IMR-90 (cell line): ENCODE data around the gene GPX3. TPM values are rescaled to one million over a fixed set of nuclear protein-coding genes. Genes with fewer than 3 reads are reported as not detected.

Source experiments
- ATAC-seq: fragments of 200-7000 bp; cut with Tn5 transposase; 2 replicates; pipeline ENCODE4 v1.9.1; 2020; ENCODE audit warnings: low read depth, mild to moderate bottlenecking, moderate library complexity
- BruUV-seq: library from RNA; stranded (reverse); fragments of 400-500 nt; replicated peaks from 2 replicates; lab custom pipeline; 2021; lab: Mats Ljungman, UMichigan
- CTCF ChIA-PET: fragments of 300-600 bp; formaldehyde crosslinking; extraction: SDS; loops from one replicate; lab custom pipeline; 2021; ENCODE audit warnings: antibody characterized with exemption; lab: Yijun Ruan, JAX
- POLR2A ChIA-PET: fragments of 300-600 bp; sonication (Branson Sonifier 250); formaldehyde crosslinking; loops from one replicate; lab custom pipeline; 2022; ENCODE audit warnings: antibody characterized with exemption; ENCODE audit not compliant: unreplicated experiment; lab: Charles Lee
- DNase-seq: peaks from one replicate; pipeline ENCODE4 v3.0.0; 2013
- H2AFZ ChIP-seq: replicated peaks from 2 replicates; pipeline ENCODE3; 2013; ENCODE audit warnings: low read length, mild to moderate bottlenecking; ENCODE audit not compliant: poor library complexity
- H2AK5ac ChIP-seq: 2 replicates; pipeline ENCODE4 v1.6.1; 2013; ENCODE audit warnings: low read depth, low read length, inconsistent platforms
- H2AK9ac ChIP-seq: replicated peaks from 2 replicates; pipeline ENCODE3; 2013; ENCODE audit warnings: mild to moderate bottlenecking, low read depth, low read length, moderate library complexity; ENCODE audit not compliant: poor library complexity
- H2BK120ac ChIP-seq: 2 replicates; pipeline ENCODE4 v1.6.1; 2013; ENCODE audit warnings: low read depth, low read length, inconsistent platforms
- H2BK15ac ChIP-seq: 3 replicates; pipeline ENCODE4 v1.6.1; 2013; ENCODE audit warnings: low read depth, low read length, inconsistent platforms
- H2BK20ac ChIP-seq: 2 replicates; pipeline ENCODE4 v1.6.1; 2013; ENCODE audit warnings: low read depth, mild to moderate bottlenecking, inconsistent platforms, low read length, moderate library complexity
- H2BK5ac ChIP-seq: 2 replicates; pipeline ENCODE4 v1.6.1; 2013; ENCODE audit warnings: mild to moderate bottlenecking, low read depth, low read length, inconsistent platforms; ENCODE audit not compliant: poor library complexity, severe bottlenecking
- H3K14ac ChIP-seq: replicated peaks from 2 replicates; pipeline ENCODE4 v1.6.1; 2013; ENCODE audit warnings: low read depth, low read length, inconsistent platforms
- H3K18ac ChIP-seq: 2 replicates; pipeline ENCODE4 v1.6.1; 2013; ENCODE audit warnings: low read depth, low read length, control low read depth
- H3K23ac ChIP-seq: 2 replicates; pipeline ENCODE4 v1.6.1; 2013; ENCODE audit warnings: low read depth, low read length, inconsistent platforms
- H3K27ac ChIP-seq: 2 replicates; pipeline ENCODE4 v1.5.1; 2013; ENCODE audit warnings: mild to moderate bottlenecking, control low read depth, low read length; ENCODE audit not compliant: insufficient read depth
- H3K27me3 ChIP-seq: 2 replicates; pipeline ENCODE4 v1.6.1; 2013; ENCODE audit warnings: low read length; ENCODE audit not compliant: control insufficient read depth, insufficient read depth
- H3K36me3 ChIP-seq: 2 replicates; pipeline ENCODE4 v1.6.1; 2013; ENCODE audit warnings: low read length, mixed read lengths; ENCODE audit not compliant: control insufficient read depth, insufficient read depth
- H3K4ac ChIP-seq: 2 replicates; pipeline ENCODE4 v1.6.1; 2013; ENCODE audit warnings: low read depth, low read length, inconsistent platforms
- H3K4me1 ChIP-seq: 2 replicates; pipeline ENCODE4 v1.6.1; 2013; ENCODE audit warnings: low read length, mixed read lengths; ENCODE audit not compliant: control insufficient read depth, insufficient read depth
- H3K4me2 ChIP-seq: 2 replicates; pipeline ENCODE4 v1.6.1; 2013; ENCODE audit warnings: low read depth, mild to moderate bottlenecking, control low read depth, low read length, moderate library complexity
- H3K4me3 ChIP-seq: 2 replicates; pipeline ENCODE4 v1.5.1; 2013; ENCODE audit warnings: low read depth, mild to moderate bottlenecking, control low read depth, low read length, moderate library complexity; ENCODE audit not compliant: insufficient read depth
- H3K56ac ChIP-seq: 2 replicates; pipeline ENCODE4 v1.6.1; 2013; ENCODE audit warnings: low read length, inconsistent platforms; ENCODE audit not compliant: insufficient read depth; ENCODE audit errors: extremely low read depth
- H3K79me1 ChIP-seq, 2 experiments: 2 replicates each; pipeline ENCODE4 v1.6.1; 2013; ENCODE audit warnings: low read length in 2 of 2, inconsistent platforms in 1 of 2, low read depth in 1 of 2
- H3K9ac ChIP-seq: 2 replicates; pipeline ENCODE4 v1.6.1; 2013; ENCODE audit warnings: low read depth, low read length, control low read depth
- H3K9me1 ChIP-seq: 2 replicates; pipeline ENCODE4 v1.6.1; 2013; ENCODE audit warnings: low read length, inconsistent platforms; ENCODE audit not compliant: insufficient read depth
- H3K9me3 ChIP-seq: 2 replicates; pipeline ENCODE4 v1.6.1; 2013; ENCODE audit warnings: low read length; ENCODE audit not compliant: control insufficient read depth, insufficient read depth
- H4K20me1 ChIP-seq: 2 replicates; pipeline ENCODE4 v1.6.1; 2013; ENCODE audit warnings: low read length, inconsistent platforms; ENCODE audit not compliant: insufficient read depth
- H4K5ac ChIP-seq: 2 replicates; pipeline ENCODE4 v1.6.1; 2013; ENCODE audit warnings: mild to moderate bottlenecking, low read depth, low read length, control low read depth
- H4K8ac ChIP-seq, 2 experiments: 2 replicates each; pipeline ENCODE4 v1.6.1; 2013; ENCODE audit warnings: low read depth in 2 of 2, low read length in 2 of 2, control low read depth in 1 of 2, inconsistent platforms in 1 of 2
- H4K91ac ChIP-seq: 2 replicates; pipeline ENCODE4 v1.6.1; 2013; ENCODE audit warnings: low read depth, low read length, inconsistent platforms; ENCODE audit not compliant: insufficient read depth
- BHLHE40 ChIP-seq: fragments of 150-350 bp; IDR thresholded peaks from 2 replicates; pipeline ENCODE4 v1.6.1; 2016; ENCODE audit warnings: mild to moderate bottlenecking, low read depth, low read length
- POLR2A ChIP-seq: IDR thresholded peaks from 2 replicates; pipeline ENCODE4 v1.6.1; 2012; ENCODE audit warnings: mild to moderate bottlenecking, low read depth, low read length
- WGBS, 2 experiments: methylation state at CpG; one replicate each; pipeline versions ENCODE4 v1.1.5 to v1.1.7; 2013; ENCODE audit warnings: missing lambda C conversion rate in 2 of 2; ENCODE audit not compliant: insufficient read length in 1 of 2; ENCODE audit errors: extremely low coverage in 2 of 2; 5-methylcytosine and 5-hydroxymethylcytosine counted together
- dilution Hi-C: fragments of 300-500 bp; cut with HindIII; formaldehyde crosslinking; loops from one replicate; pipeline ENCODE4 v1.14.3; 2018; ENCODE audit warnings: low sequenced_read_pairs; ENCODE audit not compliant: unreplicated experiment
- in situ Hi-C: fragments of 300-500 bp; cut with MboI; formaldehyde crosslinking; loops from 3 replicates; pipeline ENCODE4 v1.14.3; 2019; ENCODE audit warnings: low sequenced_read_pairs, inconsistent platforms, mixed read lengths
- intact Hi-C: fragments of 100-400 bp; cut with micrococcal nuclease; formaldehyde crosslinking; loops from 2 replicates; pipeline ENCODE4 v1.10.0; 2022
- polyA plus RNA-seq, 3 experiments: library from polyadenylated mRNA; depleted of rRNA; stranded (reverse); fragments of >200 nt; gene quantifications; 2 replicates each; pipeline ENCODE4 v1.2.3, GENCODE V29; 2012; ENCODE audit warnings: low replicate concordance in 1 of 3
- total RNA-seq: library from RNA; depleted of rRNA; stranded (reverse); fragments of >200 nt; gene quantifications from 2 replicates; pipeline ENCODE4 v1.2.3, GENCODE V29; 2012
- TF ChIP-seq, protein P1 (sequence below): fragments of 150-350 bp; IDR thresholded peaks from 2 replicates; pipeline ENCODE4 v1.6.1; 2016; ENCODE audit warnings: low read depth, mild to moderate bottlenecking, low read length, moderate library complexity, borderline replicate concordance
- TF ChIP-seq, protein P2 (sequence below): fragments of 150-350 bp; IDR thresholded peaks from 2 replicates; pipeline ENCODE4 v1.6.1; 2017; ENCODE audit warnings: mild to moderate bottlenecking, antibody characterized with exemption, low read length, low read depth

Gene GPX3
- total and polyA plus RNA-seq, 2 of the 4 experiments (the other 2 are of a cell fraction) = 0.36 to 1.0 TPM

DNA sequence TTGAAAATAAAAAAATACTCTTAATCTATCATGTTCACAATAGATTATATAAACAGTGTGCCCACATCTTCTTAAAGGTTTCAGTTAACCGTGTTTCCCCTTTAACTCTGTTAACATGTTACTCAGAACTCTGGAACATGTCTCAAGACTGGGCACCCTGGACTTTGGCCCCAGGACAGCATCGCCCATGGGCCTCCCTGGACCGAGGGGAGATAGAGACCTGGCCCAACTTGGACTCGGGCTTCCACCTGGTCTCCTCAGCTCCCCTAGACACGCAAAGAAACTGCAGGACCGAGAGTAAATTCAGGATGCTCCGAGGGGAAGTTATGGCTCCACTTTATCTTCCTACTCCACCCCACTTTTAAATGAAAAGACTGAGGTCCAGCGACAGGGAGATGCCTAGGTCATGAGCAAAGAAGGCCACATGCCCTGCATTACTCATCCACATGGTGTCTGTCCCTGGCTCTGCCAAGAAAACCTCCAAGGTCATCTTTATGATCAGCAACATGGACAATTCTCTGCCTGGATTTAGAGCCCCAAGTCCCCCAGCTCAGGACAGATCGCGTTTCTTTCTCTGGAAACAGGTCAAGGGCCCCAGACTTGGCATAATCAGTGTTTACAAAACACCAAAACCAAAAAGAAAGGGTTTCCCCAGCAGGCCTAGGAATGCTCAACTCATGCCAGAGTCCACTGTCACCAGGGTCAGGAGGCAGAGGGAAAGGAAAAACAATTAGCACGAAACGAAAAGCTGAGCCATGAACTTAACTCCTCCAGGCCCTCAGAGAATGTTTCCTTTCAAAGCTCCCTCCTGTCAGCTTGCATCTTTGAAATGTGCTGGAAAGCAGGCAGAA, 17.4 kb downstream of the GPX3 start:
- intact Hi-C loops = no loop called here
- no TSS peak for BruUV-seq
- Histone ChIP-seq H3K9me3 (no peaks in the 10 kb centered on the region), H3K9ac (no peak overlapping the region), H2AK5ac (peak overlapping the region; percentile 29; the same call in 1 of the 2 replicates), H4K8ac (peak overlapping the region in 1 of 2 experiments; percentile 6; a peak in 1 of 4 replicates), H2BK20ac (no peak overlapping the region), H3K18ac (peak overlapping the region; percentile 36; the same call in 1 of the 2 replicates), H2BK120ac (peak overlapping the region; percentile 4), H4K5ac (no peak overlapping the region), H4K91ac (no peak overlapping the region), H3K27ac (peak overlapping the region; percentile 43), H3K4ac (peak overlapping the region; percentile 67), H4K20me1 (peaks cover 22% of the 10 kb centered on the region), H2AFZ (no peak overlapping the region), H3K14ac (0 out of 2 replicates have a peak overlapping the region, but pooled peaks have one; percentile 51), H3K4me3 (no peak overlapping the region), H2BK5ac (peak overlapping the region; percentile 1), H3K36me3 (peaks cover 67% of the 10 kb centered on the region), H3K56ac (no peak overlapping the region), H3K4me1 (peaks cover 27% of the 10 kb centered on the region), H3K23ac (no peak overlapping the region), H3K27me3 (no peaks in the 10 kb centered on the region), H2AK9ac (no peak overlapping the region), H3K9me1 (peaks cover 35% of the 10 kb centered on the region), H2BK15ac (no peak overlapping the region), H3K4me2 (peak overlapping the region; percentile 5; the same call in 1 of the 2 replicates), H3K79me1 (peaks cover 3 to 44% of the 10 kb centered on the region in 2 experiments; a peak in 2 of 4 replicates)
- ATAC-seq (peak; percentile 86), DNase-seq (peak; percentile 75)
- POLR2A ChIA-PET = no interaction called here
- in situ Hi-C loops = no loop called here
- TF ChIP-seq, protein P1, sequence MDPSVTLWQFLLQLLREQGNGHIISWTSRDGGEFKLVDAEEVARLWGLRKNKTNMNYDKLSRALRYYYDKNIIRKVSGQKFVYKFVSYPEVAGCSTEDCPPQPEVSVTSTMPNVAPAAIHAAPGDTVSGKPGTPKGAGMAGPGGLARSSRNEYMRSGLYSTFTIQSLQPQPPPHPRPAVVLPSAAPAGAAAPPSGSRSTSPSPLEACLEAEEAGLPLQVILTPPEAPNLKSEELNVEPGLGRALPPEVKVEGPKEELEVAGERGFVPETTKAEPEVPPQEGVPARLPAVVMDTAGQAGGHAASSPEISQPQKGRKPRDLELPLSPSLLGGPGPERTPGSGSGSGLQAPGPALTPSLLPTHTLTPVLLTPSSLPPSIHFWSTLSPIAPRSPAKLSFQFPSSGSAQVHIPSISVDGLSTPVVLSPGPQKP = no peak
- TF ChIP-seq, protein P2, sequence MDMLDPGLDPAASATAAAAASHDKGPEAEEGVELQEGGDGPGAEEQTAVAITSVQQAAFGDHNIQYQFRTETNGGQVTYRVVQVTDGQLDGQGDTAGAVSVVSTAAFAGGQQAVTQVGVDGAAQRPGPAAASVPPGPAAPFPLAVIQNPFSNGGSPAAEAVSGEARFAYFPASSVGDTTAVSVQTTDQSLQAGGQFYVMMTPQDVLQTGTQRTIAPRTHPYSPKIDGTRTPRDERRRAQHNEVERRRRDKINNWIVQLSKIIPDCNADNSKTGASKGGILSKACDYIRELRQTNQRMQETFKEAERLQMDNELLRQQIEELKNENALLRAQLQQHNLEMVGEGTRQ = peak; percentile 61; the same call in 1 of the 2 replicates
- TF ChIP-seq BHLHE40 (0 out of 2 replicates have a peak, but pooled peaks have one; percentile 12), POLR2A (no peak)
- CTCF ChIA-PET = interaction anchor here (0.8 to 1.3 kb wide), 2 partner anchors 15 to 36 kb away, joined by 3 read pairs; no protein-coding TSS in a partner anchor
- 70% methylated on average over 5 of the region's 12 CpGs; no CpG with 5 or more reads in 1 of the 2 experiments for WGBS, 2 experiments
- dilution Hi-C loops = no loop called here
